ENCODE measurements around the gene POLDIP3.
A peak's percentile ranks its signal among the peaks of the same experiment; 100 is the strongest.

Gene POLDIP3, protein sequence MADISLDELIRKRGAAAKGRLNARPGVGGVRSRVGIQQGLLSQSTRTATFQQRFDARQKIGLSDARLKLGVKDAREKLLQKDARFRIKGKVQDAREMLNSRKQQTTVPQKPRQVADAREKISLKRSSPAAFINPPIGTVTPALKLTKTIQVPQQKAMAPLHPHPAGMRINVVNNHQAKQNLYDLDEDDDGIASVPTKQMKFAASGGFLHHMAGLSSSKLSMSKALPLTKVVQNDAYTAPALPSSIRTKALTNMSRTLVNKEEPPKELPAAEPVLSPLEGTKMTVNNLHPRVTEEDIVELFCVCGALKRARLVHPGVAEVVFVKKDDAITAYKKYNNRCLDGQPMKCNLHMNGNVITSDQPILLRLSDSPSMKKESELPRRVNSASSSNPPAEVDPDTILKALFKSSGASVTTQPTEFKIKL

DNA sequence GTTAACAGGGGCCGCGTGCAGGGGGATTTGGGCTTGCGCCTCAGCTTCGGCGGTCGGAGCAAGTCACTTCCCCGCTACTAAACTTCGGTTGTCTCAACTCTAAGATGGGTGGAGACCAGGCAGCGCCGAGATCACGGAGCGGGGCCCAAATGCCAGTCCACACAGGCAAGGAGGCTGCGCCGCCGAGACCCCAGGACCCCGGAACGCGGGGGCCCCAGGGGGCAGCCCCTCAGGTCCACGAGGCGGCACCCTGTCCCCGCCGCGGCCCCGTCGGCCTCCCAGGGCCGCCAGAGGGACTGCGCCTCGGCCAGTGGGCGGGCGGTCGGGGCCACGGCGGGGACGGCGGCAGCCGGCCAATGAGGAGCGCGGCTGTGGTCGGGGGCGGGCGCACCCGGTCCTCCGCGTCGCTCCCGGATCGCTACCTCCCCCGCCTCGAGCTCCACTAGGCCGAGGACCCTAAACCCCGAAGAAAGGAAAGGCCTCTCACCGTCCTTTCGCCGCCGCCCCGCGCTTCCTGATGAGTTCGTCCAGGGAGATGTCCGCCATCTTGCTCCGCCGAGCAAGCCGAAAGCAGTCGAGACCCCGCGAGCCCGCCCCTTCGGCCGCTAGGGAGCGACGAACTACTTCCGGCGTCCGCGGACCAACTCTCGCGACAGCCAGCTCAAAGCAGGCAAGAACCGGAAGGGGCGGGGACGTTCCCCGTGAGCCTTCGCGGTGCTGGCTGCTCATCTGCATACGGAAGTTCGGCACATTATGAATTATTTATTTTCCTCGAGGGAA is at the start of gene POLDIP3:
Gene POLDIP3 (minus strand): TSS at position 572 of the 780 bp plus-strand sequence. CDS start 26 bp downstream, at position 546.
- peak; percentile 97 for DNase-seq (ENCODE audit: low read depth)

DNA sequence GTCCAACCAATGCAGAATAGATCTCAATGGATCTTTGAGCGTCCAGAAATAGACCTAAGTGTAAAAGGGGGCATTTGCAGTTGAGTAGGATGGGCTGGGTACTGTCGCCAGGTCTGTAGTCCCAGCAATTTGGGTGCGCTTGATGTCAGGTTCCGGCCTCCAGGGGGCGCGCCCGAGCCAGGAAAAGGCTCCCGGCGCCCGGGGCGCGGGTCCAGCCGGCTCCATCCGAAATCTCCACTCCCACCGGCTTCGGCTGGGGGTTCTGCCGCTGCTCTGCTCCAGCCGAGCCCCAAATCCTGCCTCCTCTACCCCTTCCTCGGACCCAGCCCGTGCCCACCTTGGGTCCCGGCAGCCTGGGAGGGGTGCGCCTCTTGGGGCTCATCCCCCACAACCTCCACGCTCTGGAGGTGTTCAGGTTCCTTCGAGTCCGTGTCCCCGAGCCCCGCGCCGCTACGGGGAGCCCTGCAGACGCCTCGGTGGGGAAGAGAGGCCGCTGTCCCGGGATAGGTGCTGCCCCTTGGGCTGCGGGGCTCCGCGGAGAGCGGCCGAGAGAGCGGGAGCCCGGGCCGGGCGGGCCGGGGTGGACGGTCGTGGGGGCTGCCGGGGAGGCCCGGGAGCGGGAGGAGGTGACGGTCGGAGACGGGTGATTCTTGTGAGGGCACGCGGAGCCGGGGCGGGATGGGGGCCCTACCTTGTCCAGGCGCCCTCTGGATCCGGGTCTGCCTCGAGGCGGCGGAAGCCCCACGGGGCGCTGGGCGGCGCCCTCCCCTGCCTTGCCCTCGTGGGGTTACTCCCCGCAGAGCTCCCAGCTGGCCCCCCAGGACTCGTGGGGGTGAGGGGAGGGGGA is 47.5 kb upstream of the POLDIP3 start:
- DNase-seq (ENCODE audit: low read depth) = peak; percentile 79

DNA sequence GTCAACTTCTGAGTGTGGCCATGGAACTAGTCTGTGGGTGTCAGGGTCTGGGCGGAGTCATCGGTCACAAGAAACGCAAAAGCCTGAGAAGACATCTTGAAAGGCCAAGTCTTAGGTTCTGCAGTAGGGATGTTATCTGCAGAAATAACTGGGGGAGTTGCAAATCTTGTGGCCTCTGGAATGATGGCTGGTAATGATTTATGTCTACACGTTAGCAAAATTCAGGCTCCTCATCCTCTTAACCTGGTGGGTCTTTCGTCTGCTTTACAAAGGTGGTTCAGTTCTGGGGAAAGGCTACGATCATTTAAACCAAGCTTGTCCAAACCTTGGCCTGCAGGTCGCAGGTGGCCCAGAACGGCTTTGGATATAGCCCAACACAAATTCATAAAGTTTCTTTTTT is 41.9 kb upstream of the POLDIP3 start:
- DNase-seq (ENCODE audit: low read depth) = no peak

DNA sequence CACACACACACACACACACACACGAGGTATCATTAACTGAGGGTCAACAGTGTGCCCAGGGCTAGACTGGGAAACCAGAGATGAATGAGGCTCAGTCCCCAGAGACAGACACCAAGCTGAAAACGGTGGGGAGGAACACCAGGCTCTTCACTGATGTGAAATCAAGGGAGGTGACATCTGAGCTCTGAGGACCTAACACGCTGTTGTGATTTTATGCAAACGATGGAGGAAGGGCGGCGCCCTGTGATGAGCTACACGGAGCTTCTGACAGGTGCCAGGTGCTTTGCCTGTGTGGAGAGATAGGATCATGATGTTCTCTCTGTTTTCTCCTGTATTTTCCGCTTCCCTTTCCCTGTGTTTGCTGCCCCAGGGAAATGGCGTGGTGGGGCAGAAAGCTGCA is 41.0 kb upstream of the POLDIP3 start:
- no peak for DNase-seq (ENCODE audit: low read depth)

DNA sequence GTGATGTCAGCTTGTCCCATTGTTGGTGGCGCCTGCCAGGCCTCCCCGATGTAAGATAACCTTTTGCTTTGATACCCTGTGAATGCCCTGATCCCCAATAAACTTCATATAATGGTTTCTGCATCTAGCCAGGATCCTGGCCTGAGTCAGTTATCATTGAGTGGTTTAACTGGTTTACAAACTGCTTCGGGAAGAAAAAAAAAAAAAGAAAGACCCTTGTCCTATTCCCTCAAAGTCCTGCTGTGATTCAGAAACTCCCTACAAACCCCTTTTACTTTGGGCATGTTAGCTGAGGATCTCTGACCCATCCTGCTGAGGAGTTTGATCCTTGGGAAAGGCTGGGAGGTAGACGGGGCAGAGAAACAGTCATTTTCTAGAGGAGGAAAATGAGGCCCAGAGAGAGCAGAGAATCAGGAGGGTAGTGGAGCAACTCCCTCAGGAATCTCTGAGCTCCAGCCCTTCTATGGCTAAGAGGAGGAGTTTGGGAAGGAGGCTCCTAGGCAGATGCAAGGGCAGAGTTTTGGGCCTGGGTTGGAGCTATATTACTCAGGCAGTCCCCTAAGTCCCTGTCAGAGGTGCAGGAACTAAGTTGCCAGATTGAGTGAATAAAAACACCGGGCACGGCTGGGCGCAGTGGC is 39.9 kb upstream of the POLDIP3 start:
- DNase-seq (ENCODE audit: low read depth) = no peak

DNA sequence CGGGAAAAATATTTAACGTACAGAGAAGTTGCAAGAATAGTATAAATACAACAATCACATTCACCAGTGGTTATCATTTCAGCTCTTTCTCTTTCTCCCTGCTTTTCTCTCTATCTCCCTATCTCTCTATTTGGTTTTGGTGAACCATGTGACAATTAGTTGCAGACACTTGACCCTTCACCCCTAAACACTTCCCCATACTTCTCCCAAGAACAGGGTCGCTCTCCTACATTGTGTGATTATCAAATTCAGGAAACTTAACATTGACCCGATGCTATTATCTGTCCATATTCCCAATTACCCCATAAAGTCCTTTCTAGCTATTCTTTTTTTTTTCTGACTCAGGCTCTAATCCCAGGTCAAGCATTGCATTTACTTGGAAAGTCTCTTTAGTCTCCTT is 39.3 kb upstream of the POLDIP3 start:
- DNase-seq (ENCODE audit: low read depth) = no peak

DNA sequence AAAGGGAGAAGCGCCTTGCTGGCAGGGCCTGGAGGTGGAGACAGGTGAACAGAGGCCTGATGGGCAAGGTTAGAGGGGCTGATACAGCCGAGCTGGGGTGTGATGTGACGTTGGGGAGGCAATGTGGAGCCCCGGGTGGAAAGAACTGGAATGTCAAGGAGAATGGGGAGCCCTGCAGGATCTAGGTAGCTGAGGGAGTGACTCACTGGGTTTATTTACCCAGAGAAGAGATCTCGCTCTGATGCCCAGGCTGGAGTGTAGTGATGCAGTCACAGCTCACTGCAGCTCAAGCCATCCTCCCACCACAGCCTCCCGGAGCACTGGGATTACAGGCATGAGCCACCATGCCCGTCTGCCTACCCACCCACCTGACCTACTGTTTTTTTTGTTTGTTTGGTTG is 36.5 kb upstream of the POLDIP3 start:
- DNase-seq (ENCODE audit: low read depth) = no peak

DNA sequence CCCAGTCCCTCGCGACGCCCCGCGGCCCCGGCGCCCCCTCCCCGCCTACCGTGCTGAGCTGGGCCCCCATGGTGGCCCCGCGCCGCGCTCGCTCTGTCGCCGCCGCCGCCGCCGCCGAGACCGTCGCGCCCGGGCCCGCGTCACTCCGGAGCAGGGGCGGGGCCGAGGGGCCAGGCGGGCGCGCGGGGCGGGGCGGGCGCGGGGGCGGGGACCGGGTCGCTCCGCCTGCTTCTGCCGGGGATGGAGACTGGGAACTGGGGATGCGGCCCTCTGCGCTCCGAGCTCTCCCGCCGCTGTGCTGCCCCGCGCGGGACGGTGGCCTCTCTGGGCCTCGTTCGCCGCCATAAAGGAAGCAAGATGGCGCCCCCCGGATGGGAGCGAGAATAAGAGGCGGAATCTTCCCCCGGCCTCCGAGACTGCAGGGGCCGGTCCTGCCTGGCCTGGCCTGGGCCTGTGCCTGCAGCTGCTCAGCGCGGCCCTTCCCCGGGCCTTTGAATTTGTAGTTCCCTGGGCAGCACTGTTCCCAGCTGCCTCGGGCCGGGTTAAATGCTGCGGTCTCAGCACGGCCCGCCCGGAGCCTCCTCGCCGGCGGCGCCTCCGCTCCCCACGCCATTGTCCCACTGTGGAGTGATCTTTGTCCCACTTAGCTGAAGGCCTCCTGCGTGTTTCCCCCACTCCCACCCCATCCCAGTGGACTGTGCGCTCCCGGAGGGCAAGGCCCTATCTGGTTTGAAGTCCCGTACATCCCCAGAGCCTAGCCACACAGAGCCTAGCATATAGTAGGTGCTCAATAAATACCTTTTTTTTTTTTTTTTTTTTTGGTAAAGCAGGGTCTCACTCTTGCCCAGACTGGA is 34.8 kb upstream of the POLDIP3 start, which contains the start of gene CYB5R3:
Gene CYB5R3 (minus strand): TSS at position 147 of the 854 bp plus-strand sequence. CDS start 77 bp downstream, at position 70.
- peak; percentile 66 for DNase-seq (ENCODE audit: low read depth)

DNA sequence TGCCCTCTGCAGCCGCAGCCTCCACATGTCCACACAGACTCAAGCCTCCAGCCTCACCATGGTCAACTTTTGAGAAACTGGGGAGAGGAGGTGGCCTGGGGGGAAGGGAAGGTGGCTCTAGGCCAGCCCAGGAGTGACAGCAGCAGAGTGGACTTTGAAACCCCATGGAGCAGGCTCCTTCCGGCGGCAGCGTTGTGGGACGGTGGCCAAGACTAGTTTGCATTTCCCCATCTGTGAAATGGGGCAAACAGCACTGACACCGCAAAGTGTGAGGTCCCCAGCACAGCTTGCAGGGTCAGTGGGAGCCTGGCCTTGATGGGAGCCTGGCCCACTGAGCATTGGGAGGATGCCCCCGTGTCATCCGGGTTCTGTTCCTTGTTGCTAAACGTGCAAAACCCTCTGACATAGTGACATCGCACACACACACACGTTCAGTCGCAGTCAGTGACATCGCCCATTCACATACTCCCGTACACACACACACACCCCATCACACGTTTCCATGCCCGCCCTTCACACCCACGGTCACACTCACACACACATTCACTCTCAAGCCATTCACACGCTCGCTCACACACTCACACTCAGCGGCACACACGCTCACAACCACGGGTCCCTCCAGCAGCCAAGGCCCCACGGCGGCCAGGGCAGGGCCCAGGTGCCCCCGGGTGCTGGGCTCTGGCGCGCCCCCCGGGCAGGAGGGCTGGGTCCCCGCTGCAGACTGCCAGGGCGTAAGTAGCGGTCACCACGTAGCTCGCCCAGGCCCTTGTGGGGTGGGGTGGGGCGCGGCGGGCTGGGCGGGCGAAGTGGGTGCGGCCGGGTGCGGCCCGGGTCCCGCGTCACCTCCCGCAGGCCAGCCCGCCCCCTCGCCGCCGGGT is 33.9 kb upstream of the POLDIP3 start:
- DNase-seq (ENCODE audit: low read depth) = peak; percentile 7

DNA sequence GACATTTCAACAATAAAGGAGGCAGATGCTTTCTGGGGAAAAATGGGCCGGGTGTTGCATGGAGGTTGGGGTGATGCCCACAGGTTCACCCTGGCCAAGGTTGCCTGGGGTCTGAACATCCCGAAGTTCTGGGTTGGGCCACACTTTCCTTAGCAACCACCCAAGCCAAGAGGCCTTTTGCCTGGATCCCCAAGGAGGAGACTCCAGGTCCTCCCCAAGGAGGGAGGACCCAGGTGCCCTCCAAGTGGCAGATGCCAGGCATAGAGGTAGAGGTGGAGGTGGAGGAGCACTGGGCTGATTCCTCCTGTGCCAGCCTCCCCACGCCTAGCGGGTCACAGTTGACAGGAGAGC is 33.3 kb upstream of the POLDIP3 start:
- no peak for DNase-seq (ENCODE audit: low read depth)

DNA sequence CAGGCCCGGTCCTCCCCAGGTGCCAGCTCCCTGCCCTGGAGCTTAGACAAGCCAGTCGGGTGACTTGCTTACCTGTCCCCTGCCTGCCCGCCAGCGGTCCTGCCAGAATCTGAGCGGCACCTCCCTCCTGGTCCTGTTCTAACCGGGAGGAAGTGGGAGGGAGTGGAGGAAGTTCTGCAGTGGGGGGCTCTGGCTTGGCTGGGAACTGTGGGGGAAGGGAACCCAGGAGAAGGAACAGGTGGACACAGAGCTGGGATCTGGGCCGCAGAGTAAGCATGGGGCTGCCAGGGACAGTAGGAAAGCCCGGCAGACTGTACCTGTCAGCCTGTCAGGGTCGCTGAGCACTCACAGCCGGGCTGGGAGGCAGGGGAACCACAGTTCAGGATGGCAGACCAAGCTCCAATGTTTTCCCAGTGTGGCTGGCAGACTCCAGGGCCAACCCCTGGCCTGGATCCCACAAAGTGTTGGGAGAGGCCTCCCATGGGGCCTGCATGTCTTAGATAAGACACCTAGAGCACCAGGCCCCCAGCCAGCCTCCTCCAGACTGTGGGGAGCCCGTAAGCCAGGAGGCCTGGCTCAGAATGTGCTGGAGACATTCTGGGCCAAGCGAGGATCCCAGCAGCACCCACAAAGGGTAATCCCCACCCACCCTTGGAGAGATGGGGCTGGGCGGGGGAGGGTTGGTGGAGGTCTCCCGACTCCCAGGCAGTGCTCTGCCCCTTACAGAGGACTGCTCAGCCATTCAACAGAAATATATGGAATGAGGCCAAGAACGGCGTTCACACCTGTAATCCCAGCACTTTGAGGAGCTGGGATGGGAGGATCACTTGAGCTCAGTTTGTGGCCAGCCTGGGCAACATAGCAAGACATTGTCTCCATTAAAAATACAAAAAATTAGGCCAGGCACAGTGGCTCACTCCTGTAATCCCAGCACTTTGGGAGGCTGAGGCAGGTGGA is 32.2 kb upstream of the POLDIP3 start:
- DNase-seq (ENCODE audit: low read depth) = no peak

DNA sequence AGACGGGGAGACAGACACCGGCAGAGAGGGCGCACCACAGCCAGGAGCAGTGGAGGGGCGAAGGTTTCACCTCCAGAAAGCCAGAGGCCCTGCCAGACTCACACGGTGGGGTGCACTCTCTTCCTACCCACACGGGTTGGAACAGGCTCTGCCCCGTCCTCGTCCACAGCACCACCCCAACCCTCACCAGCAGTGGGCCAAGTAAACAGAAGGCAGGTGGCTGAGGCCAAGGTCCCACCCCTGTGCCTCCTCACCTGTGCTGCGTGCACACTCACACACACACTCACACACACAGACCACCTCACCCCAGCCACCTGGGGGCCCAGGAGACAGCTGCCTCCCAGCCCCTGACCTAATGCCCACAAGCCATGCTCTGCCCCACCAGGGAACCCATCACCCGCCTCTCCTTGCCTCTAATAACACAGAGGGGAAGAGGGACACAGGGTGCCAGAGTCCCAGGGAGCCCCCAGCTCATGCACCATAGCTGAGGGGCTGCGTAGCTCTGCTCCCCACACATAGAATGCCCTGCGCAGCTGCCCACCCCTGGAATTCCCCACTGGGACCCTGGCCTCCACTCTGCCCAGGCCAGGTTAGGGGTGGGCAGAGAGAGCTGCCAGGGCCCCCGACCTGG is 31.4 kb upstream of the POLDIP3 start:
- DNase-seq (ENCODE audit: low read depth) = no peak

DNA sequence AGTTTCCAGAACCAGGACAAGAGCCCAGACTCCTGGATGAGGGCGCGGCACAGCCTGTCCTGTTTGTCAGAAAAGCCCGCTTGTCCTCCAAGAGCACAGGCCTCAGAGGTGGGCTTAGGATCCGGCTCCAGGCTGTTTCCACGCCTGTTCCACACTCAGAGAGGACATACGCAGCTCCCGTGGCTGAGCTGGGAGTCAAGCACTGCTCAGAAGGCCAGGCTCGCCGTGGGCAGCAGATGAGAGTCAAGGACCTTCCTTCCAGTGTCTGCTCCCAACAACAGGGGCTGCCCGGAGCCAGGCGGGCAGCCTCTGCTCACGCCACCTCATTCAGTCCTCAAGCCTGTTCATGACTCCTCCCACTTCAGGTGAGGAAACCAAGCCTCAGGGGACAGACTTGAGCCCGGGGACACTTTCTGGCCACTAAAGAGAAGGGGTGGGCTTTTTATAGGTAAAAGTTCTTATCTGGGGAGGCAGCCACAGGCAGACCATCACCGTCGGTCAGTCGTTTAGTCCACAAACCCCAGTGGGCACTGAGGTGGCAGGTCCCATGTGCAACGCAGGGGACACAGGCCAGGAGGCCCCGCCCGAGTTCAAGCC is 30.8 kb upstream of the POLDIP3 start:
- no peak for DNase-seq (ENCODE audit: low read depth)

DNA sequence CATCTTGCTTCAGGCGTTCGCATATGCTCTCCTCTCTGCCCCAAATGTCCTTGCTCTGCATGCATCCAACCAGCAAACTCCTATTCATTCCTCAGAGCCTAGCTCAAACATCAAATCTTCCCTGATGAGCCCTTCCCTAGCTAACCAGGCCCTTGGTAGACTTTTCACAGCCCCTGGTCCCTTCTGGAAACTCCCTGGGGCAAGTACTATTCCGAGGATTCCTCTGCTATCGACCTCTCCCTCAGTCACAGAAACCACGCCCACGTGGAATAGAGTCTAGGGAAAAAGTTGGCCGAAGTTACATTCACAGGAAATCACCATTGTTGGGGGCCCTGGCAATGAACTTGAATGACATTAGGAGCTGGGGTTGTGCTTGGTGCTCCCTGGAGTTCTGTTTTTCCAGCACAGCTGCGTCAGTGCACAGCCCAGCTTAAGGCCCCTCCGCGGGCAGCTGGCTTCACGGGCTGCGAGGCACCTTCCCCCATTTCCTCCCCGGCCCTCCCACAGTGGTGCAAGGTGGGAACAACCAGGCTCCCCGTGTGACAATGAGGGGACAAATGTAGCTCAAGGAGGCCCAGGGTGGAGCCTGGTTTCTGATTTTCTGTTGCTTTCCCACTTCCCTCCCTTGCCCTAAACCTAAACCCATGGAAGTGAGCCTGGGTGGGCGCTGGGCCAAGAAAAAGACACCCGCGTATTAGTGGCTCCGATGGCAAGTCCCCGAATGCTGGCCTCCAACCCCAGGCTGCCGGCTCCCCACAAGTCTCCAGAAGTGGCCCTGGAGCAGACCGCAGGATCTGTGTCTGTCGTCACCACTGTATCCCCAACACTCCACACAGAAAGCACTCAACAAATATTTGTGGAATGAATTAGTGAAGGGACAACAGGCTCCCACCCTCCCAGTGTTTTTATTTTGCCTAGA is 30.0 kb upstream of the POLDIP3 start:
- DNase-seq (ENCODE audit: low read depth) = no peak

DNA sequence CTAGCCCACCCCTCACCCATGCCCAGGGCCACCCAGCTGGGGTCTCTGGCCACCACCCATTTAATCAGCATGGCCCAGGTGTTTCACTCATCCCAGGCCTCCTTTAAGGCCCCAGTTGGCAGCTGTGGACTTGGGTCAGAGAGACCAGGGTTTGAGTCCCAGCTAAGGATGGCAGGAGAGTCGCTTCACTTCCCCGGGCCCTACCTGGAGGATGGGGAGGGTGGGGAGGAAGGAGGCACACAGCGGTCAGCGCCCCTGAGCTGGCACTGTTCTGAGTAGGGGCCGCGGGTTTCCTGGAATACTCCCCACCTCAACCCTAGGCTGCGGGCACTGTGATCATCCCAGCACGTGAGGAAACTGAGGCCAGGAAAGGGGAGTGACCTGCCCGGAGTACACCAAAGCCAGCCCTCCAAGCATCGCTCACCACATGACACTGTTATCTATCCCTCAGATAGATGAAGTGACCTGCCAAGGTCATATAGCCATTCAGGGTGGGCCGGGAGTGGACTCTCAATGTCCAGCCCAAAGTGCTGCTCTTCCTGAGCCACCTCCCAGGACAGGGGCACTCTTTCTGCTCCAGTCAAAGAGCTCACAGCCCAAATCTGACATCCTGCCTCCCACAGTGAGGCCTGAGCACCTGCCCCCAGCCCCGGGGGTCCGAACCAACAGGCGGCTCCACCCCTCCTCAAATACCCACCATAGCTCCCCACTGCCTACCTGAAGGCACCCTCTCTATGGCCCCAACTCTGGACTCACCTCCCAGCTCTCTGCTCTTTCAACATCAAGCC is 29.1 kb upstream of the POLDIP3 start:
- DNase-seq (ENCODE audit: low read depth) = no peak
